ENCODE measurements around the gene GSDME.

Gene GSDME

DNA sequence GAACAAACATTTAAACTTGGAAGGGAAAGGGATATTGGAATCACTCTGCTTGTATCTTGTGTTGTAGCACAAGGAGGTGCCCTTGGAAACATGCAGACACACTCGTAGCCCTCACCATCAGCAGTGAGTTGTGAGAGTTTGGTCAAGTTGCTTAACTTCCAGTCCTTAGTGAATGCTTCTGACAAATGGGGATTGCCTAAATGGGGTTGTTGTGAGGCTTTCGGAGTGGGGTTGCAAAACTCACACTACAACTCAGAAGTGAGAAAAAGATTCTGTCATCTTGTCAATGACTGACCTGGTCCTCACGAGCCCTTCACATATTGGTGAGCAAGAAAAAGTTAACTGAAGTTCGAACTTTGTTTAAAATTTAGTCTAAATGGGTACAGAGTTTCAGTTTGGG, 29.0 kb upstream of the GSDME start:
- H3K27ac ChIP-seq, result no peak overlapping the region
- TF ChIP-seq ZFX (IDR thresholded peaks at IDR 0.05; ENCODE audit: borderline replicate concordance), result no peak
- TF ChIP-seq, protein P1, sequence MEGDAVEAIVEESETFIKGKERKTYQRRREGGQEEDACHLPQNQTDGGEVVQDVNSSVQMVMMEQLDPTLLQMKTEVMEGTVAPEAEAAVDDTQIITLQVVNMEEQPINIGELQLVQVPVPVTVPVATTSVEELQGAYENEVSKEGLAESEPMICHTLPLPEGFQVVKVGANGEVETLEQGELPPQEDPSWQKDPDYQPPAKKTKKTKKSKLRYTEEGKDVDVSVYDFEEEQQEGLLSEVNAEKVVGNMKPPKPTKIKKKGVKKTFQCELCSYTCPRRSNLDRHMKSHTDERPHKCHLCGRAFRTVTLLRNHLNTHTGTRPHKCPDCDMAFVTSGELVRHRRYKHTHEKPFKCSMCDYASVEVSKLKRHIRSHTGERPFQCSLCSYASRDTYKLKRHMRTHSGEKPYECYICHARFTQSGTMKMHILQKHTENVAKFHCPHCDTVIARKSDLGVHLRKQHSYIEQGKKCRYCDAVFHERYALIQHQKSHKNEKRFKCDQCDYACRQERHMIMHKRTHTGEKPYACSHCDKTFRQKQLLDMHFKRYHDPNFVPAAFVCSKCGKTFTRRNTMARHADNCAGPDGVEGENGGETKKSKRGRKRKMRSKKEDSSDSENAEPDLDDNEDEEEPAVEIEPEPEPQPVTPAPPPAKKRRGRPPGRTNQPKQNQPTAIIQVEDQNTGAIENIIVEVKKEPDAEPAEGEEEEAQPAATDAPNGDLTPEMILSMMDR (IDR thresholded peaks at IDR 0.05), result no peak

DNA sequence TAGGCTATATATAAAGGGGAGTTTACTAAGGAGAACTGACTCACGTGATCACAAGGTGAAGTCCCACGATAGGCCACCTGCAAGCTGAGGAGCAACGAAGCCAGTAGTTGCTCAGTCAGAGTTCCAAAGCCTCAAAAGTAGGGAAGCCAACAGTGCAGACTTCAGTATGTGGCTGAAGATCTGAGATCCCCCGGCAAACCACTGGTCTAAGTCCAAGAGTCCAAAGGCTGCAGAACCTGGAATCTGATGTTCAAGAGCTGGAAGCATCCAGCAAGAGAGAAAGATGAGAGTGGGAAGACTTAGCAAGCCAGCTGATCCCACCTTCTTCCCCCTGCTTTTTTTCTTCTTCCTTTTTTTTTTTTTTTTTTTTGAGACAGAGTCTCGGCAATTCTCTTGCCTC, 27.0 kb upstream of the GSDME start:
- TF ChIP-seq ZFX (IDR thresholded peaks at IDR 0.05; ENCODE audit: borderline replicate concordance), result no peak
- TF ChIP-seq, protein P1 (IDR thresholded peaks at IDR 0.05), result no peak
- H3K27ac ChIP-seq, result no peak overlapping the region

DNA sequence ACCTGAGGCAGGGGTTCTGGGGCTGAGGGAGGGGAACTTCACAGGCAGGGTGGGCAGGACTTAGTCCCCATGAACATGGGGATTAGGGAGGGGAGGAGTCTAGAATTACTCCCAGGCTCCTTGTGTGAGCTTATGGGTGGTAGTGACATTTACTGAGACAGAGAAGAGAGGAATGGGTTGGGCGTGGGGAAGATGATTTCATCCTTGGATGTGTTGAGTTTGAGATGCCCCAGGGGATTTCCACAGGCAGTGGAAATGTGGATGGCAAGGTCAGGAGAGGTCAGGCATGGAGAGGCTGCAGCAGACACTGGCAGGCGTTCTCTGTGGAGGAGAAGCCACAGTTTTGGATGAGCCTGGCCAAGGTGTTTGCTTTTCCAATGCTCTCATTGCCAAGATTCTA, 26.4 kb upstream of the GSDME start:
- no peak for TF ChIP-seq ZFX (IDR thresholded peaks at IDR 0.05; ENCODE audit: borderline replicate concordance)
- TF ChIP-seq, protein P1 (IDR thresholded peaks at IDR 0.05), result no peak
- no peak overlapping the region for H3K27ac ChIP-seq

DNA sequence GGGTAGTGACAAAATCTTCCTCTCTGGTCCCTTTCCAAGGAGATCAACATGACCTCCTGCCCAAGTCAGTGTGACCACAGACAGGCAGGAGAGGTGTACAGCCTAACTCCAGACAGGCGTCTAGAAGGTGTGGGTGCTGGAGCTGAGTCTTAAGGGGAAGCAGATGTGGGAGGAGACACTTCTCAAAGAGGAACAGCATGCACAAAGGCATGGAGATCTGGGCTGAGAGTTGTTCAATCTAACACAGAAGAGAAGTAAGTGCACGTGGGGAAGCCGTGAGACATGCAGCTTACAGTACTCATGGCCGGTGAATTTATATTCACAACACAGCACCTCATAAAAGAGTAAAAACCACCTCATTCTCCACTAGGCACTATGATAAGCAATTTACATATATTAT, 23.8 kb upstream of the GSDME start:
- TF ChIP-seq, protein P1 (IDR thresholded peaks at IDR 0.05), result no peak
- no peak for TF ChIP-seq ZFX (IDR thresholded peaks at IDR 0.05; ENCODE audit: borderline replicate concordance)
- no peak overlapping the region for H3K27ac ChIP-seq

DNA sequence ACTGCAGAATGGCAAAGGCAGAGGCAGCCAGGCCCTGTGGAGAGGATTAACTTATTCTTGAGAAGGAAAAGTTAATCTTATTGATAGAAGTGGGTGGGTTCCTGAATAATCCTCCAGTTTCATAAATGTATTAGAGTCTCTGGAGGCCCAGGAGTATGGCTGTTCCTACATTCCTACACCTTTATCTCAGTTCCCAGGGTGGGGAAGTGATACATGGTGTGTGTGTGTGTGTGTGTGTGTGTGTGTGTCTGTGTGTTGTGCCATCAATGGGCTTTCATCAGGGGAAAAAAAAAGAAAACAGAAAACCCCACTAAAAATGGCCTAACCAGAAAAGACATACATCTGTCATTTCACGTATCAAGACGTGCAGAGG, 22.0 kb upstream of the GSDME start:
- H3K27ac ChIP-seq, result no peak overlapping the region
- TF ChIP-seq, protein P1 (IDR thresholded peaks at IDR 0.05), result no peak
- TF ChIP-seq ZFX (IDR thresholded peaks at IDR 0.05; ENCODE audit: borderline replicate concordance), result no peak

DNA sequence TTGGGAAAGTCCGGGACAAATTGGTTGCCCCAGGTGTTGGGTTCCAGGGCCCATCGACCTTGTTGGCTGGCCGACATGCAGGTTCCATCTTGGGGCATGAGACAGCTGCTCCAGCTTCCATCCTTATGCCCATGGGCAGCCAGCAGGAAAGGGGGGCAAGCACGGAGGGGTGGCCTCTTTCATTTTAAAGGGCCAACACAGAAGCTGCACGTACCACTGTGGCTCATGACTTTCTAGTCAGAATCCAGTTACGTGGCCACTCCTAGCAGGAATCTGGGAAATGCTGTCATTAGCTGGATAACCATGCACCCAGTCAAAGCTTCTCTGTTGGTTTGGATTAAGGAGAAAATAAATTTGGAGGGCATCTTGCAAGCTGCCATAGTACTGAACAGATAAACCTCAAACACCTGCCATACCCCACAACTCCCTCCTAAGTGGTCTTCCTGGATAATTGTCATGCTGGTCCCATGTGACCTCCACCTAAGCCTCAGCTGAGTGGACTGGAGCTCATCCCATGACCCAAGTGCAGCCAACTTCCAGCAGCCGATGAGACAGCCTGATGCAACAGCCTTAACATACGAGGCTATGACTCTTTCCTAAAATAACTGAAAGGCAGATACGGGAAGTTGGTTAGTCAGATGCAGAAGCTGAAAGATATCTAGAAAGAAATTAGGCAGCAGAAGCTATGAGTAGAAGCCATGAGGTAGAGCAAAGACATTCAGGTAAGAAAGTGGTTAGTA, 21.4 kb upstream of the GSDME start:
- H3K27ac ChIP-seq, result no peak overlapping the region

DNA sequence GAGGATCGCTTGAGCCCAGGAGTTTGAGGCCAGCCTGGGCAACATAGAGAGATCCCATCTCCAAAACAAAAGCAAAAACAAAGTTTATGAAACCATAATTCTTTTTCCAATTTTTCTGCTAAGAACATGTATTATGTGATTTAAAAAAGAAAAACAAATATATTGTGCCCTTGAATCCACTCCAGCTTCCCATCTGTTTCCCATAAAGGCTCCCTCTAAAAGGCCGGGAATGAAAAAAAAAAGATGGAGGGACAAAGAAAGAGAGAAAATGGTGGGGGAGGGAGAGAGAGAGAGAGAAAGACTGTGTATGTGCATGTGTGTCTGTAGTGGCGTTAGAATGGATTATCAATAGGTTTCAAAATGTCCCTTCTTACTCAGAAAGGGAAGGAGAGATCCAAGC, 20.5 kb upstream of the GSDME start:
- no peak for TF ChIP-seq ZFX (IDR thresholded peaks at IDR 0.05; ENCODE audit: borderline replicate concordance)
- TF ChIP-seq, protein P1 (IDR thresholded peaks at IDR 0.05), result no peak
- H3K27ac ChIP-seq, result no peak overlapping the region

More for the DNA sequence above, 21.4 kb upstream of the GSDME start:
- no peak for TF ChIP-seq ZFX (IDR thresholded peaks at IDR 0.05; ENCODE audit: borderline replicate concordance)
- TF ChIP-seq, protein P1 (IDR thresholded peaks at IDR 0.05), result no peak
